ENCODE results near the gene C1orf159. TPM values are rescaled to one million over a fixed set of nuclear protein-coding genes. Genes with fewer than 3 reads are reported as not detected.
A peak's percentile ranks its signal among the peaks of the same experiment; 100 is the strongest.

The C1orf159 gene
- total and polyA plus RNA-seq, 2 donors (not counting 1 experiment from before 2014, with no cell fraction given), result 2.6 to 3.3 TPM

GRCh38 chr1:1136547-1137230 is 20.8 kb upstream of the C1orf159 start:
- Histone ChIP-seq H3K9me3 (ENCODE audit: control insufficient read depth, insufficient read depth, low read depth, low read length) (no peaks in the 10 kb centered on the region), H3K27ac (ENCODE audit: insufficient read depth, low read length) (no peak overlapping the region), H2AFZ (ENCODE audit: low read length) (no peak overlapping the region), H3K36me3 (ENCODE audit: control insufficient read depth, insufficient read depth, low read length) (no peaks in the 10 kb centered on the region), H3K27me3 (ENCODE audit: control insufficient read depth, insufficient read depth, low read length) (no peaks in the 10 kb centered on the region), H4K20me1 (ENCODE audit: control insufficient read depth, extremely low read depth, insufficient read depth, low read length) (no peaks in the 10 kb centered on the region), H3K9ac (ENCODE audit: insufficient read depth, low read length) (no peak overlapping the region), H3K4me2 (ENCODE audit: extremely low read depth, insufficient read depth, low read length) (no peak overlapping the region), H3K4me3 (replicated peaks in 1 of 4; ENCODE audit: control extremely low read depth in 1 of 4, insufficient read depth in 1 of 4, low read depth in 3 of 4, low read length in 4 of 4) (no peak overlapping the region), H3K4me1 (ENCODE audit: control insufficient read depth, extremely low read depth, insufficient read depth, low read length) (no peaks in the 10 kb centered on the region), H3K79me2 (ENCODE audit: control insufficient read depth, insufficient read depth, low read length) (no peaks in the 10 kb centered on the region)
- TF ChIP-seq EZH2 (IDR thresholded peaks at IDR 0.05; ENCODE audit: low read length, missing control alignments), result no peak
- TF ChIP-seq, protein P1, sequence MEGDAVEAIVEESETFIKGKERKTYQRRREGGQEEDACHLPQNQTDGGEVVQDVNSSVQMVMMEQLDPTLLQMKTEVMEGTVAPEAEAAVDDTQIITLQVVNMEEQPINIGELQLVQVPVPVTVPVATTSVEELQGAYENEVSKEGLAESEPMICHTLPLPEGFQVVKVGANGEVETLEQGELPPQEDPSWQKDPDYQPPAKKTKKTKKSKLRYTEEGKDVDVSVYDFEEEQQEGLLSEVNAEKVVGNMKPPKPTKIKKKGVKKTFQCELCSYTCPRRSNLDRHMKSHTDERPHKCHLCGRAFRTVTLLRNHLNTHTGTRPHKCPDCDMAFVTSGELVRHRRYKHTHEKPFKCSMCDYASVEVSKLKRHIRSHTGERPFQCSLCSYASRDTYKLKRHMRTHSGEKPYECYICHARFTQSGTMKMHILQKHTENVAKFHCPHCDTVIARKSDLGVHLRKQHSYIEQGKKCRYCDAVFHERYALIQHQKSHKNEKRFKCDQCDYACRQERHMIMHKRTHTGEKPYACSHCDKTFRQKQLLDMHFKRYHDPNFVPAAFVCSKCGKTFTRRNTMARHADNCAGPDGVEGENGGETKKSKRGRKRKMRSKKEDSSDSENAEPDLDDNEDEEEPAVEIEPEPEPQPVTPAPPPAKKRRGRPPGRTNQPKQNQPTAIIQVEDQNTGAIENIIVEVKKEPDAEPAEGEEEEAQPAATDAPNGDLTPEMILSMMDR (conservative IDR thresholded peaks at IDR 0.05 in 1 of 2, IDR thresholded peaks at IDR 0.05 in 1 of 2; ENCODE audit: low read depth in 1 of 2, low read length in 2 of 2), result no peak
- no peak for DNase-seq (ENCODE audit: low read depth in 2 of 2)

DNA sequence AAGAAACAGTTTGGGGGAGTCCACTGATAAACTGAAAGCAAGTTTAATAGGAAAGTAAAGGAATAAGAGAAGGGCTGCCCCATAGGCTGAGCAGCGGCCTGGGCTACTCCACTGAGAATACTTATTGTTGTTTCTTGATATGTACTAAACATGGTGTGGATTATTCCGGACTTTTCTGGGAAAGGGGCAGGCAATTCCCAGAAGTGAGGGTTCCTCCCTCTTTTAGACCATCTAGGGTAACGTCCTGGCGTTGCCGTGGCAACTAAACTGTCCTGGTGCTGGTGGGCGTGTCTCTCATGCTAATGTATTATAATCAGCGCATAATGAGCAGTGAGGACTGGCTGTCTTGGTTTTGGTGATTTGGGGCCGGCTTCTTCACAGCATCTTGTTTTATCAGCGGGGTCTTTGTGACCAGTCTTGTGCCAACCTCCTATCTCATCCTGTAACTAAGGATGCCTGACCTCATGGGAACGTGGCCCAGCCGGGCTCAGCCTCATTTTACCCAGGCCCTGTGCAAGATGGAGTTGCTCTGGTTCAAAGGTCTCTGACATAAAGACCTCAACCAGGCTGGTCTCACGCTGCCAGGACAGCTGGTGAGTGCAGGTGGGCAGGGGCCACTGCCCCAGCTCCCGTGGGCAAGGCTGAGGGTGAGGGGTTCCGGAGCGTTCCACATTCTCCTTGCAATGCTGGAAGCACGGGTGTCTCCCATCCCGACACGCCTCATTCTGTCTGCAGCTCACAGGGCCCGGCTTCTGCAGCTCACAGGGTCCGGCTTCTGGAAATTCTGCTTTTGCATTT is 19.6 kb upstream of the C1orf159 start:
- Histone ChIP-seq H3K36me3 (ENCODE audit: control insufficient read depth, insufficient read depth, low read length) (no peaks in the 10 kb centered on the region), H2AFZ (ENCODE audit: low read length) (no peak overlapping the region), H3K9me3 (ENCODE audit: control insufficient read depth, insufficient read depth, low read depth, low read length) (no peaks in the 10 kb centered on the region), H3K4me3 (replicated peaks in 1 of 4; ENCODE audit: control extremely low read depth in 1 of 4, insufficient read depth in 1 of 4, low read depth in 3 of 4, low read length in 4 of 4) (no peak overlapping the region), H4K20me1 (ENCODE audit: control insufficient read depth, extremely low read depth, insufficient read depth, low read length) (no peaks in the 10 kb centered on the region), H3K9ac (ENCODE audit: insufficient read depth, low read length) (no peak overlapping the region), H3K27ac (ENCODE audit: insufficient read depth, low read length) (no peak overlapping the region), H3K27me3 (ENCODE audit: control insufficient read depth, insufficient read depth, low read length) (no peaks in the 10 kb centered on the region), H3K79me2 (ENCODE audit: control insufficient read depth, insufficient read depth, low read length) (no peaks in the 10 kb centered on the region), H3K4me2 (ENCODE audit: extremely low read depth, insufficient read depth, low read length) (no peak overlapping the region), H3K4me1 (ENCODE audit: control insufficient read depth, extremely low read depth, insufficient read depth, low read length) (no peaks in the 10 kb centered on the region)
- peak; percentile 12 to 25 for DNase-seq (ENCODE audit: low read depth in 2 of 2)
- no peak for TF ChIP-seq EZH2 (IDR thresholded peaks at IDR 0.05; ENCODE audit: low read length, missing control alignments)
- TF ChIP-seq, protein P1 (conservative IDR thresholded peaks at IDR 0.05 in 1 of 2, IDR thresholded peaks at IDR 0.05 in 1 of 2; ENCODE audit: low read depth in 1 of 2, low read length in 2 of 2), result no peak

- Histone ChIP-seq H3K4me1 (ENCODE audit: control insufficient read depth, extremely low read depth, insufficient read depth, low read length) (no peaks in the 10 kb centered on the region), H3K4me3 (replicated peaks in 1 of 4; ENCODE audit: control extremely low read depth in 1 of 4, insufficient read depth in 1 of 4, low read depth in 3 of 4, low read length in 4 of 4) (no peak overlapping the region), H3K36me3 (ENCODE audit: control insufficient read depth, insufficient read depth, low read length) (no peaks in the 10 kb centered on the region), H3K27ac (ENCODE audit: insufficient read depth, low read length) (no peak overlapping the region), H3K27me3 (ENCODE audit: control insufficient read depth, insufficient read depth, low read length) (peaks cover 3% of the 10 kb centered on the region), H3K79me2 (ENCODE audit: control insufficient read depth, insufficient read depth, low read length) (no peaks in the 10 kb centered on the region), H2AFZ (ENCODE audit: low read length) (no peak overlapping the region), H3K9me3 (ENCODE audit: control insufficient read depth, insufficient read depth, low read depth, low read length) (no peaks in the 10 kb centered on the region), H4K20me1 (ENCODE audit: control insufficient read depth, extremely low read depth, insufficient read depth, low read length) (no peaks in the 10 kb centered on the region), H3K9ac (ENCODE audit: insufficient read depth, low read length) (no peak overlapping the region), H3K4me2 (ENCODE audit: extremely low read depth, insufficient read depth, low read length) (no peak overlapping the region)
- TF ChIP-seq, protein P1 (conservative IDR thresholded peaks at IDR 0.05 in 1 of 2, IDR thresholded peaks at IDR 0.05 in 1 of 2; ENCODE audit: low read depth in 1 of 2, low read length in 2 of 2), result no peak
- no peak for TF ChIP-seq EZH2 (IDR thresholded peaks at IDR 0.05; ENCODE audit: low read length, missing control alignments)
- DNase-seq (ENCODE audit: low read depth in 2 of 2), result no peak
Observed at GRCh38 chr1:1134300-1134970, 18.5 kb upstream of the C1orf159 start.
